HG02798 (cell line): ENCODE data around the gene CAMK2G.
"Not testable (repeated sequence)": the region's sequence is repeated elsewhere in the genome, so short reads cannot be mapped to it uniquely, and the experiment has no call there.

Source experiments
- ATAC-seq: cut with Tn5 transposase; IDR thresholded peaks from one replicate; pipeline ENCODE4 v1.9.1; 2021; ENCODE audit warnings: mild to moderate bottlenecking; ENCODE audit not compliant: unreplicated experiment, poor library complexity

CAMK2G gene

GRCh38 chr10:73799899-73800559 is 74.3 kb downstream of the CAMK2G start:
- ATAC-seq: no peak

GRCh38 chr10:73798927-73799560 is 75.3 kb downstream of the CAMK2G start:
- ATAC-seq: no peak

GRCh38 chr10:73798087-73798486 is 76.3 kb downstream of the CAMK2G start:
- no peak for ATAC-seq

- ATAC-seq: no peak
Observed at GRCh38 chr10:73797324-73798025, 76.9 kb downstream of the CAMK2G start.

- no peak for ATAC-seq
Observed at GRCh38 chr10:73796766-73797165, 77.6 kb downstream of the CAMK2G start.

GRCh38 chr10:73796035-73796434 is 78.3 kb downstream of the CAMK2G start:
- not testable (repeated sequence) for ATAC-seq

- not testable (repeated sequence) for ATAC-seq
Observed at GRCh38 chr10:73795491-73795890, 78.9 kb downstream of the CAMK2G start.

- ATAC-seq: no peak
Observed at GRCh38 chr10:73793456-73793855, 80.9 kb downstream of the CAMK2G start.

GRCh38 chr10:73791871-73792400 is 82.4 kb downstream of the CAMK2G start:
- ATAC-seq: no peak

GRCh38 chr10:73790886-73791625 is 83.3 kb downstream of the CAMK2G start:
- ATAC-seq: no peak

- no peak for ATAC-seq
Observed at GRCh38 chr10:73789659-73790055, 84.7 kb downstream of the CAMK2G start.

- no peak for ATAC-seq
Observed at GRCh38 chr10:73788864-73789658, 85.3 kb downstream of the CAMK2G start.

GRCh38 chr10:73787031-73787800 is 87.1 kb downstream of the CAMK2G start:
- ATAC-seq: not testable (repeated sequence)

GRCh38 chr10:73786512-73786885 is 87.9 kb downstream of the CAMK2G start:
- no peak for ATAC-seq

- peak; percentile 19 for ATAC-seq
Observed at GRCh38 chr10:73785721-73786511, 88.4 kb downstream of the CAMK2G start.

- peak; percentile 78 for ATAC-seq
Observed at GRCh38 chr10:73785211-73785720, 89.1 kb downstream of the CAMK2G start, which contains the start of gene ZSWIM8. ZSWIM8 (plus strand) TSS chr10:73785606; CDS start chr10:73785879, 273 bp downstream.

GRCh38 chr10:73782749-73783085 is 91.6 kb downstream of the CAMK2G start:
- ATAC-seq: no peak
